ENCODE results near the gene GSTK1. TPM values are rescaled to one million over a fixed set of nuclear protein-coding genes. Genes with fewer than 3 reads are reported as not detected.

Gene GSTK1
- total and polyA plus RNA-seq, 2 experiments from 2014 or later: 119 to 153 TPM

GRCh38 chr7:143248761-143249354 lies 14.4 kb upstream of the GSTK1 start:
- Histone ChIP-seq H3K27me3 (replicated peaks; ENCODE audit: insufficient read depth) (no peaks in the 10 kb centered on the region), H3K4me1 (ENCODE audit: insufficient read depth) (peaks cover 9% of the 10 kb centered on the region; the same call in 1 of the 2 replicates), H3K9me2 (ENCODE audit: insufficient read depth) (no peaks in the 10 kb centered on the region), H3K9ac (no peak overlapping the region), H4K20me1 (ENCODE audit: insufficient read depth) (no peaks in the 10 kb centered on the region), H3K27ac (no peak overlapping the region), H2AFZ (no peak overlapping the region), H3F3A (ENCODE audit: insufficient read depth) (peaks cover 3% of the 10 kb centered on the region; the same call in 1 of the 2 replicates), H3K79me2 (ENCODE audit: insufficient read depth) (no peaks in the 10 kb centered on the region), H3K4me3 (no peak overlapping the region), H3K36me3 (ENCODE audit: low read depth) (no peaks in the 10 kb centered on the region), H3K4me2 (ENCODE audit: unreplicated experiment) (no peak overlapping the region), H3K9me3 (ENCODE audit: low read depth) (no peaks in the 10 kb centered on the region)
- no peak for TF ChIP-seq EZH2 (IDR thresholded peaks at IDR 0.05; ENCODE audit: insufficient read depth, poor library complexity, severe bottlenecking)
- no peak for TF ChIP-seq EZH2phosphoT487 (IDR thresholded peaks at IDR 0.05; ENCODE audit: insufficient read depth, low read depth)
- WGBS, 2 experiments (ENCODE audit: low coverage in 1 of 2, low lambda C conversion rate in 2 of 2, missing lambda C conversion rate in 2 of 2): 61 to 66% methylated on average over 2 of the region's 2 CpGs
- DNase-seq: no peak
- in situ Hi-C loops (cut with MboI): no loop called here

- H3K4me3 ChIP-seq: no peak overlapping the region
- TF ChIP-seq EZH2 (IDR thresholded peaks at IDR 0.05; ENCODE audit: insufficient read depth, poor library complexity, severe bottlenecking) (no peak), EZH2phosphoT487 (IDR thresholded peaks at IDR 0.05; ENCODE audit: insufficient read depth, low read depth) (no peak)
- H3K36me3 ChIP-seq (ENCODE audit: low read depth): no peaks in the 10 kb centered on the region
- no peaks in the 10 kb centered on the region for H3K79me2 ChIP-seq (ENCODE audit: insufficient read depth)
- peaks cover 3% of the 10 kb centered on the region; the same call in 1 of the 2 replicates for H3F3A ChIP-seq (ENCODE audit: insufficient read depth)
- no peaks in the 10 kb centered on the region for H4K20me1 ChIP-seq (ENCODE audit: insufficient read depth)
- 0 out of 2 replicates have a peak, but pooled peaks cover 3% of the 10 kb centered on the region for H3K4me1 ChIP-seq (ENCODE audit: insufficient read depth)
- no peaks in the 10 kb centered on the region for H3K9me3 ChIP-seq (ENCODE audit: low read depth)
- no peaks in the 10 kb centered on the region for H3K27me3 ChIP-seq (replicated peaks; ENCODE audit: insufficient read depth)
- no peak for DNase-seq
- H3K9me2 ChIP-seq (ENCODE audit: insufficient read depth): no peaks in the 10 kb centered on the region
- H2AFZ ChIP-seq: no peak overlapping the region
- H3K4me2 ChIP-seq (ENCODE audit: unreplicated experiment): no peak overlapping the region
- in situ Hi-C loops (cut with MboI): no loop called here
- no peak overlapping the region for H3K9ac ChIP-seq
- H3K27ac ChIP-seq: no peak overlapping the region
Observed at GRCh38 chr7:143250199-143250598, 13.0 kb upstream of the GSTK1 start.

GRCh38 chr7:143250822-143251221 lies 12.4 kb upstream of the GSTK1 start:
- Histone ChIP-seq H2AFZ (no peak overlapping the region), H3K4me2 (ENCODE audit: unreplicated experiment) (no peak overlapping the region), H3K9me3 (ENCODE audit: low read depth) (no peaks in the 10 kb centered on the region), H3K27ac (no peak overlapping the region), H3K9me2 (ENCODE audit: insufficient read depth) (no peaks in the 10 kb centered on the region), H4K20me1 (ENCODE audit: insufficient read depth) (no peaks in the 10 kb centered on the region), H3K36me3 (ENCODE audit: low read depth) (no peaks in the 10 kb centered on the region), H3K4me3 (no peak overlapping the region), H3K79me2 (ENCODE audit: insufficient read depth) (no peaks in the 10 kb centered on the region), H3K4me1 (ENCODE audit: insufficient read depth) (no peaks in the 10 kb centered on the region), H3F3A (ENCODE audit: insufficient read depth) (no peaks in the 10 kb centered on the region; the same call in 1 of the 2 replicates), H3K27me3 (replicated peaks; ENCODE audit: insufficient read depth) (no peaks in the 10 kb centered on the region), H3K9ac (no peak overlapping the region)
- 90 to 100% methylated on average over 1 of the region's 1 CpG for WGBS, 2 experiments (ENCODE audit: low coverage in 1 of 2, low lambda C conversion rate in 2 of 2, missing lambda C conversion rate in 2 of 2)
- TF ChIP-seq EZH2phosphoT487 (IDR thresholded peaks at IDR 0.05; ENCODE audit: insufficient read depth, low read depth) (no peak), EZH2 (IDR thresholded peaks at IDR 0.05; ENCODE audit: insufficient read depth, poor library complexity, severe bottlenecking) (no peak)
- in situ Hi-C loops (cut with MboI): no loop called here
- DNase-seq: no peak

GRCh38 chr7:143252006-143252405 lies 11.2 kb upstream of the GSTK1 start:
- no peaks in the 10 kb centered on the region for H3K27me3 ChIP-seq (replicated peaks; ENCODE audit: insufficient read depth)
- no peaks in the 10 kb centered on the region for H3K9me2 ChIP-seq (ENCODE audit: insufficient read depth)
- 90 to 97% methylated on average over 2 of the region's 2 CpGs for WGBS, 2 experiments (ENCODE audit: low coverage in 1 of 2, low lambda C conversion rate in 2 of 2, missing lambda C conversion rate in 2 of 2)
- no peaks in the 10 kb centered on the region for H3K79me2 ChIP-seq (ENCODE audit: insufficient read depth)
- no peak overlapping the region for H3K9ac ChIP-seq
- no peak overlapping the region for H2AFZ ChIP-seq
- H3K4me1 ChIP-seq (ENCODE audit: insufficient read depth): no peaks in the 10 kb centered on the region
- H3K9me3 ChIP-seq (ENCODE audit: low read depth): no peaks in the 10 kb centered on the region
- DNase-seq: no peak
- no peaks in the 10 kb centered on the region; the same call in 1 of the 2 replicates for H3F3A ChIP-seq (ENCODE audit: insufficient read depth)
- no peaks in the 10 kb centered on the region for H3K36me3 ChIP-seq (ENCODE audit: low read depth)
- TF ChIP-seq EZH2phosphoT487 (IDR thresholded peaks at IDR 0.05; ENCODE audit: insufficient read depth, low read depth) (no peak), EZH2 (IDR thresholded peaks at IDR 0.05; ENCODE audit: insufficient read depth, poor library complexity, severe bottlenecking) (no peak)
- H3K4me3 ChIP-seq: no peak overlapping the region
- in situ Hi-C loops (cut with MboI): no loop called here
- no peaks in the 10 kb centered on the region for H4K20me1 ChIP-seq (ENCODE audit: insufficient read depth)
- H3K27ac ChIP-seq: no peak overlapping the region
- H3K4me2 ChIP-seq (ENCODE audit: unreplicated experiment): no peak overlapping the region
